Parathyroid adenoma (tissue), 2 donors: ENCODE measurements around the gene BARHL2.

ENCODE experiments used
- H2AFZ ChIP-seq: fragments of 300-600 bp; sonication (generic); one replicate; pipeline ENCODE4 v1.7.0; 2017; ENCODE audit warnings: antibody characterized with exemption, mild to moderate bottlenecking
- H3K27ac ChIP-seq: fragments of 300-600 bp; sonication (generic); one replicate; pipeline ENCODE4 v1.7.0; 2017
- H3K27me3 ChIP-seq: fragments of 300-600 bp; sonication (generic); one replicate; pipeline ENCODE4 v1.7.0; 2017; ENCODE audit warnings: low read length; ENCODE audit not compliant: control insufficient read depth, insufficient read depth
- H3K36me3 ChIP-seq: fragments of 300-600 bp; sonication (generic); one replicate; pipeline ENCODE4 v1.7.0; 2017; ENCODE audit warnings: low read length; ENCODE audit not compliant: control insufficient read depth, insufficient read depth
- H3K4me1 ChIP-seq: fragments of 300-600 bp; sonication (generic); one replicate; pipeline ENCODE4 v1.7.0; 2017; ENCODE audit warnings: control low read depth
- H3K4me2 ChIP-seq: fragments of 300-600 bp; sonication (generic); one replicate; pipeline ENCODE4 v1.7.0; 2017; ENCODE audit warnings: low read length
- H3K4me3 ChIP-seq: fragments of 300-600 bp; sonication (generic); one replicate; pipeline ENCODE4 v1.7.0; 2017; ENCODE audit warnings: low read depth, low read length
- H3K79me2 ChIP-seq: fragments of 300-600 bp; sonication (generic); one replicate; pipeline ENCODE4 v1.7.0; 2017; ENCODE audit warnings: control low read depth
- H3K9ac ChIP-seq: fragments of 300-600 bp; sonication (generic); one replicate; pipeline ENCODE4 v1.7.0; 2017; ENCODE audit warnings: mild to moderate bottlenecking
- H3K9me3 ChIP-seq: fragments of 300-600 bp; sonication (generic); one replicate; pipeline ENCODE4 v1.7.0; 2017; ENCODE audit warnings: low read length; ENCODE audit not compliant: control insufficient read depth
- TF ChIP-seq, protein P1 (sequence below): fragments of 300-600 bp; sonication (generic); IDR thresholded peaks from one replicate; pipeline ENCODE4 v1.7.0; 2017; ENCODE audit warnings: antibody characterized with exemption, mild to moderate bottlenecking
- donor health status: primary hyperparathyroidism.

Gene BARHL2

DNA sequence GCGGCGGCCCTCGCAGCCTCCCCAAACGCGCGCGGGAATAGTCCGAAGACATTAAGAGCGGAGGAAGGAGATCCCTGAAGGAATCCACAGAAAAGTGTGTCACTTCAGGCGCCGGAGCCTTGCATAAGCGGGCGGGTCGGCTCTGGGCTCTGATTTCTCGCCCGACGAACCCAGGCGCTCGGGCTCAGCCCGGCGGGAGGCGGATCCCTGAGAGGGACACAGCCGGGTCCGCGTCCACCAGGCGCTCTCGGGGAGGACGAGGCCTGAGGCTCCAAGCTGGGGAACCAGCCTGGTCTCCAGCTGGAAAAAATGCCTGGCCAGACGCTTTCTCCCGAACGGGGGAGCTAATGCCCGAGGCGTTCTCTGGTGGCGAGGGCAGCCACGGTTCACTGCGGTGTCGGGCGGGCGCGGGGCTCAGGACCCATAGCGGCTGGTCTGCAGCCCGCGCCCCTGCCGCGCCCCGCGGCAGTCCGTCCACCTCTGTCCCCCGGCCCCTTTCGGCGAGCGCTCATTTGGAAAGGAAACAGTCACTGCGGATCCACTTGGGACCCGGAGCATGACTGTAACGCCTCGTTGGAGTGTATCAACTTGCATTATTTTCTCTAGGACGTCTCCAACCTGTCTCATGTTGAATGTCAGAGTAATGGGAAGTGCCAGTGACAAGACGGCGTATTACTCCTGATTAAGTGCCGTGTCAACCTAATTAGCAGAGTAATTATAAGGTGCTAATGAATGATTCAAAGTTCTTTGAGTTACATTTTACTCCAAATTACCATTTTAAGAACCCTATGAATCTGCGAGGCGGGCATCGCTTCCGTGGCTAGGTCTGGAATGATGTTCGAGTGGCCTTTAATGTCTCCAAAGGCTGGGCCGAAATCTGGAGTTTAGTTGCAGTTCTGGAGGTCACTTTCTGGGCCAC, 1.6 kb upstream of the BARHL2 start:
- TF ChIP-seq, protein P1, sequence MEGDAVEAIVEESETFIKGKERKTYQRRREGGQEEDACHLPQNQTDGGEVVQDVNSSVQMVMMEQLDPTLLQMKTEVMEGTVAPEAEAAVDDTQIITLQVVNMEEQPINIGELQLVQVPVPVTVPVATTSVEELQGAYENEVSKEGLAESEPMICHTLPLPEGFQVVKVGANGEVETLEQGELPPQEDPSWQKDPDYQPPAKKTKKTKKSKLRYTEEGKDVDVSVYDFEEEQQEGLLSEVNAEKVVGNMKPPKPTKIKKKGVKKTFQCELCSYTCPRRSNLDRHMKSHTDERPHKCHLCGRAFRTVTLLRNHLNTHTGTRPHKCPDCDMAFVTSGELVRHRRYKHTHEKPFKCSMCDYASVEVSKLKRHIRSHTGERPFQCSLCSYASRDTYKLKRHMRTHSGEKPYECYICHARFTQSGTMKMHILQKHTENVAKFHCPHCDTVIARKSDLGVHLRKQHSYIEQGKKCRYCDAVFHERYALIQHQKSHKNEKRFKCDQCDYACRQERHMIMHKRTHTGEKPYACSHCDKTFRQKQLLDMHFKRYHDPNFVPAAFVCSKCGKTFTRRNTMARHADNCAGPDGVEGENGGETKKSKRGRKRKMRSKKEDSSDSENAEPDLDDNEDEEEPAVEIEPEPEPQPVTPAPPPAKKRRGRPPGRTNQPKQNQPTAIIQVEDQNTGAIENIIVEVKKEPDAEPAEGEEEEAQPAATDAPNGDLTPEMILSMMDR, result no peak
- H3K9ac ChIP-seq, result no peak overlapping the region
- no peaks in the 10 kb centered on the region for H3K9me3 ChIP-seq
- H3K79me2 ChIP-seq, result no peaks in the 10 kb centered on the region
- no peak overlapping the region for H3K27ac ChIP-seq
- H3K4me1 ChIP-seq, result no peaks in the 10 kb centered on the region
- H3K4me3 ChIP-seq, result no peak overlapping the region
- no peak overlapping the region for H2AFZ ChIP-seq
- peaks cover 22% of the 10 kb centered on the region for H3K27me3 ChIP-seq
- no peak overlapping the region for H3K4me2 ChIP-seq
- H3K36me3 ChIP-seq, result no peaks in the 10 kb centered on the region

DNA sequence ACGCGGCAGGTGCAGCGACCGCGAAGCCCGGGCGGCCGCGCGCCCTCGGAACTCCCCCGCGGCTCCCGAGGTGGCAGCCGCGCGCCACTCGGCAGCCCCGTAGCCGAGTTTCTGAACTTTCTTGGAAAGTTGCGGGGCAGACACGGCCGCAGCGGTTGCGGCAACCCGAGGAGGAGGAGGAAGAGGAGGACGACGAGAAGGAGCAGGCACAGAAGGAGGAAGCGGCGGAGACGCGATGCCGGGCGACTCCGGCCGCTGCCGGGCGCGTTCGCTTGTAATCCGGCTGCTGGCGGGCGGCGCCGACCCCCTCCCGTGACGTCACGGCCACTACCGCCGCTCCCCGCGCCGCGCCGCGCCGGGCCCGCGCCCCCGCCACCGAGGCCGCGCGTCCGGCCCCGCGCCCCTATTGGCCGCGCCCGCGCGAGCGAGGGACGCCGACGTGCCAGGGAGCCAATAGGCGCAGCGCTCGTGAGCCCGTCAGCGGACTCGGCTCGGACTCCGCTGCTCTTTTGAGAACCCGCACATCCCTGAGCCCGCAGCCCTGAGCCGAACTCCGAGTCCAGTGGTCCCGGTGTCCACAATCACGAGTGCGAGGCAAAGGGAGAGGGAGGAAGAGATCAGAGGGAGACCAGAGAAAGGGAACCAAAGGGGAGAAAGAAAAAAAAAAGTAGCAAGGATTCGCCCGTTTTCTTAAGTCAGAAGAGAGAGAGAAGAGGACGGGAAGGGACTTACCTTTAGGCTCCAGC, 736 bp upstream of the BARHL2 start:
- no peak overlapping the region for H3K4me2 ChIP-seq
- H3K4me1 ChIP-seq, result no peaks in the 10 kb centered on the region
- H3K79me2 ChIP-seq, result no peaks in the 10 kb centered on the region
- TF ChIP-seq, protein P1, result no peak
- peaks cover 25% of the 10 kb centered on the region for H3K27me3 ChIP-seq
- no peak overlapping the region for H3K4me3 ChIP-seq
- no peaks in the 10 kb centered on the region for H3K36me3 ChIP-seq
- H2AFZ ChIP-seq, result no peak overlapping the region
- H3K9me3 ChIP-seq, result no peaks in the 10 kb centered on the region
- H3K27ac ChIP-seq, result no peak overlapping the region
- no peak overlapping the region for H3K9ac ChIP-seq

DNA sequence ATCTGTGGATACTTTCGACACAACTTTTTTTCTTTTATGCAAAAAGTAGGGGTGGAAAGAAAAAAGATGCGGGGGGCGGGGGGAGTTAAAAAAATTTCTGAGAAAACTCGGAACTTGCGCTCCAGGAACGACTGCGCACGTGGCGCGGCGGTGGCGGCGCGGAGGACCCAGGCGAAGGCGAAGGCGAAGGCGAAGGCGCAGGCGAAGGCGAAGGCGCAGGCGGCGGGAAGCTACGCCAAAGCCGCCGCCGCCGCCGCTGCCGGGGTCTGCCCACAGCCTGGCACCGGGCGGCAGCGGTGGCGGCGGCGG, 208 bp upstream of the BARHL2 start:
- Histone ChIP-seq H3K9ac (no peak overlapping the region), H3K36me3 (no peaks in the 10 kb centered on the region), H2AFZ (no peak overlapping the region), H3K4me2 (no peak overlapping the region), H3K27ac (no peak overlapping the region), H3K79me2 (no peaks in the 10 kb centered on the region), H3K4me1 (no peaks in the 10 kb centered on the region), H3K4me3 (no peak overlapping the region), H3K27me3 (peaks cover 26% of the 10 kb centered on the region), H3K9me3 (no peaks in the 10 kb centered on the region)
- TF ChIP-seq, protein P1, result no peak

DNA sequence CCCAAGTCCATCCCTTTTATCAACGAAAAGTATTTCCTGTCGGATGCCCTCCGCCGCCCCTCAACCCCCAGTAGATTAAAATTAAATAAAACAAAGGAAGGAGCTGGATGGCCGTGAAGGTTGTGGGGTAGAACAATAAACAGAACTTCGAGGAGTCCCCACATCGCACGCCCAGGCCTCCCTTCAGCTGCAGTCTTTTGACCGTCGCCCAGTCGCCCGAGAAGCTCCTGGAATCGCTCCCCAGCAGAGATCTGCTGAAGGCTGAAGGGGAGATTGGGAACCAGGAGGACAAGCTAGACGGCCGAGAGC, 905 bp downstream of the BARHL2 start:
- Histone ChIP-seq H3K79me2 (no peaks in the 10 kb centered on the region), H3K27me3 (peaks cover 26% of the 10 kb centered on the region), H3K4me1 (no peaks in the 10 kb centered on the region)

More for the DNA sequence above, 905 bp downstream of the BARHL2 start:
- Histone ChIP-seq H3K4me2 (no peak overlapping the region), H3K9me3 (no peaks in the 10 kb centered on the region), H3K36me3 (no peaks in the 10 kb centered on the region), H3K27ac (no peak overlapping the region), H3K9ac (no peak overlapping the region), H3K4me3 (no peak overlapping the region), H2AFZ (no peak overlapping the region)
- TF ChIP-seq, protein P1, result no peak
